NCI-H524 treated with DMSO at 0.1 percent for 48 hours (cell line): ENCODE measurements around the gene AKAP17A.
"Not testable (repeated sequence)": the region's sequence is repeated elsewhere in the genome, so short reads cannot be mapped to it uniquely, and the experiment has no call there.

Experiments used
- DNase-seq: peaks from one replicate; lab custom pipeline; 2025; lab: John Stamatoyannopoulos, UW

AKAP17A gene

GRCh38 chrX:1591102-1591862 is at the start of gene AKAP17A:
Gene AKAP17A (plus strand): TSS chrX:1591604. CDS start chrX:1593463, 1,859 bp downstream.
- peak; percentile 34 for DNase-seq

GRCh38 chrX:1542994-1543725 is 48.2 kb upstream of the AKAP17A start:
- no peak for DNase-seq

- DNase-seq: no peak
Observed at GRCh38 chrX:1545776-1546408, 45.5 kb upstream of the AKAP17A start.

- DNase-seq: no peak
Observed at GRCh38 chrX:1546691-1547251, 44.6 kb upstream of the AKAP17A start.

- no peak for DNase-seq
Observed at GRCh38 chrX:1551959-1552546, 39.4 kb upstream of the AKAP17A start.

- DNase-seq: no peak
Observed at GRCh38 chrX:1554469-1555210, 36.8 kb upstream of the AKAP17A start.

GRCh38 chrX:1555370-1555769 is 36.0 kb upstream of the AKAP17A start:
- DNase-seq: no peak

- not testable (repeated sequence) for DNase-seq
Observed at GRCh38 chrX:1557442-1557841, 34.0 kb upstream of the AKAP17A start.

GRCh38 chrX:1558761-1559468 is 32.5 kb upstream of the AKAP17A start:
- DNase-seq: no peak

GRCh38 chrX:1561164-1561563 is 30.2 kb upstream of the AKAP17A start:
- DNase-seq: no peak

- not testable (repeated sequence) for DNase-seq
Observed at GRCh38 chrX:1564077-1564476, 27.3 kb upstream of the AKAP17A start.

GRCh38 chrX:1564750-1565683 is 26.4 kb upstream of the AKAP17A start:
- DNase-seq: no peak

- DNase-seq: not testable (repeated sequence)
Observed at GRCh38 chrX:1574181-1574580, 17.2 kb upstream of the AKAP17A start.

GRCh38 chrX:1576201-1576992 is 15.0 kb upstream of the AKAP17A start:
- DNase-seq: no peak

GRCh38 chrX:1577845-1578244 is 13.6 kb upstream of the AKAP17A start:
- DNase-seq: no peak

- DNase-seq: no peak
Observed at GRCh38 chrX:1578511-1579173, 12.8 kb upstream of the AKAP17A start.

GRCh38 chrX:1581132-1581531 is 10.3 kb upstream of the AKAP17A start:
- peak; percentile 3 for DNase-seq
